Activated CD4-positive, alpha-beta T cell treated with anti-CD3 and anti-CD28 coated beads, Interleukin-10, Interleukin-2, amounts not matched to agents 100 ng/mL and 50 ng/mL, durations not matched to agents 16 hours and 8 hours (primary cell): ENCODE data around the gene ARRDC4.

Source experiments
- DNase-seq: peaks from one replicate; pipeline ENCODE4 v3.0.0-alpha.2; 2020

The ARRDC4 gene

GRCh38 chr15:98000249-98001203 lies 40.0 kb downstream of the ARRDC4 start:
- no peak for DNase-seq

DNA sequence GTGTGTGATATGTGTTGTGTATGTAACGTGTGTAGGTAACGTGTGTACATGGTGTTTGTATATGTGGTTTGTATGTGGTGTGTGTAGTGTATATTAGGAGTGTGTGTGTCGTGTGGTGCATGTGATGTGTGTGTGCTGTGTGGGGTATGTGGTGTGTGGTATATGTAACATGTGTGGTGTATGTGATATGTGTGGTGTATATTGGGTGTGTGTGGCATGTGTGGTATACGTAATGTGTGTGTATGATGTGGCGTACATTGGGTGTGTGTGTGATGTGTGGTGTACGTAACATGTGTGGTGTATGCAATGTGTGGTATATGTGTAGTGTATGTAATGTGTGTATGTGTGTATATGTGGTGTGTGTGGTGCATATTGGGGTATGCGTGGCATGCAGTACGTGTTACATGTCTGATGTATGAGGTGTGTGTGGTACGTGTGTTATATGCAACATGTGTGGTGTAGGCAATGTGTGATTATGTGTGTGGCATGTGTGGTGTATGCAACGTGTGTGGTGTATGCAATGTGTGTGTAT lies 41.2 kb downstream of the ARRDC4 start:
- DNase-seq = no peak

GRCh38 chr15:98002419-98002818 lies 41.9 kb downstream of the ARRDC4 start:
- DNase-seq = no peak

GRCh38 chr15:98002866-98003265 lies 42.4 kb downstream of the ARRDC4 start:
- DNase-seq = no peak

GRCh38 chr15:98003518-98003917 lies 43.0 kb downstream of the ARRDC4 start:
- no peak for DNase-seq

- DNase-seq = no peak
Observed at GRCh38 chr15:98003996-98004395, 43.5 kb downstream of the ARRDC4 start.

DNA sequence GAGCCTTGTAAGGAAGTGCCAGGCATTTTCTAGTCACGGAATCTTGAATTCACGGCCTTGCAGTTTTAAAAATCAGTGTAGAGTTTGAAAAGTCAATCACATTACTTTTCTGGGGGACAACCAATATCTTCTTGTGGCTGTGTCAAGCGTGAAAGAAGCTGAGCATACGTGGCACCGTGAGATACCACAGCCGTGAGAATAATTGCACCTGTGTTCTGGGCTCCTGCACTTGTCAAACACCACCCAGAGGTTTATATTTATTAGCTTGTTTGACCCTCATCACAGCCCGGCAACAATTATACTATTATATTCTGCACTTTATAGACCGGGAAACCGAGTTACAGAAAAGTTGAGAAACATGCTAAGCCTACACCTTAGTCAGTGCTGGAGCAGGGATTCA lies 45.2 kb downstream of the ARRDC4 start:
- DNase-seq = no peak

DNA sequence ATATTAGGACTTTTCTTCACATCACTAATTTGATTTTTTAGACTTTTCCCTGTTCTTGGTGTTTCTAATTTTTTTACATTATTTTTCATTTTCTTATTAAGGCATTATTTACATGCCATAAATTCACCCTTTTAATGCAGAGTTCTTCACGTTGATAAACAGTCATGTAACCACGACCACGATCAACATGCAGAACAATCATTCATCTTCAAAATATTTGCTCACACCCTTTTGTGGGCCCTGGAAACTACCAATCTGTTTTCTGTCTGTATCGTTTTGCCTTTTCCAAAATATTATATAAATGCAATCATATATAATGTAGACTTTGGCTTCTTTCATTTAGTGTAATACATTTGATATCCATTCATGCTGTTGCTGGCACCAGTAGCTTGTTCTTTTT lies 48.7 kb downstream of the ARRDC4 start:
- DNase-seq = no peak

- no peak for DNase-seq
Observed at GRCh38 chr15:98009971-98010370, 49.5 kb downstream of the ARRDC4 start.

DNA sequence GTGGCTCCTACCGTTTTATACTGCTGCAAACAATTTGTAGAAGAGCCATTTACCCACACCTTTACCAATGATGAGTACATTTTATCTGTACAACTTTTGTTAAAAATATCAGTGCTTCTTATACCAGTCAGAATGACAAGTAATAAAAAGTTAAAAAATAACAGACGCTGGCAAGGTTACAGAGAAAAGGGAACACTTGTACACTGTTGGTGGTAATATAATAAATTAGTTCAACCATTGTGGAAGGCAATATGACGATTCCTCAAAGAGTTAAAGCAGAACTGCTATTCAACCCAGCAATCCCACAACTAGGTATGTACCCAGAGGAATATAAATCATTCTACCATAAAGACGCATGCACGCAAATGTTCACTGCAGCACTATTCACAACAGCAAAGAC lies 51.9 kb downstream of the ARRDC4 start:
- DNase-seq = no peak

GRCh38 chr15:98013631-98014030 lies 53.1 kb downstream of the ARRDC4 start:
- no peak for DNase-seq

GRCh38 chr15:98017150-98017964 lies 56.9 kb downstream of the ARRDC4 start:
- no peak for DNase-seq

DNA sequence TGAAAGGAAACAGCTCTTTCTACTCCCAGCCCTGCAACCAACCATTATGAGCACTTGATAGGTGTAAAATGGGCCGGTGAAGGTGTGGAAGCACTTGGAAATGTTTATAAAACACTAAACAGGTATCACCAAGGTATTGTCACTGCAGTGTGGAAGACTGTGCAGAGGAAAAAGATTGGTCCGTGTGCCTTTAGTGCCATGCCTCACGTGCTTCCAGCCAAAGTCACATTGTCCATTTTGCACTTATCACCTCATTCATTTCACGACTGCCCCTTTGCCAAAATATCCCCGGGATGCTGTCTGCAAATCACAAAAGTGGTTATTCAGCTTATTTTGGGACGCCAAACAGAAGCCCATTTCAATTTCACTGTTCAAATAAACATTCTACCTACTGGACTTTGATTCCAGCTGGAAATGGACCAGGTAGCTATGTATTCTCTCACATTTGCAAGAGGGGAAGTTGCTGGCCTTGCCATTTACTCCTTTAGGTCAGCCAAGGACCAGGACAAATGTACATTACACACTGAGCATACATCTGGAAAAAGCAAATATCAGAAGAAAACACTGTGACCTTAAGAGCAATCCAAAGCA lies 58.4 kb downstream of the ARRDC4 start:
- DNase-seq = no peak
